ENCODE data around the gene ITPKB. TPM values are rescaled to one million over a fixed set of nuclear protein-coding genes. Genes with fewer than 3 reads are reported as not detected.

ITPKB gene
- total and polyA plus RNA-seq, 2 of the 13 experiments (the other 11 are each of a cell fraction or from before 2014, with no cell fraction given) = not detected

DNA sequence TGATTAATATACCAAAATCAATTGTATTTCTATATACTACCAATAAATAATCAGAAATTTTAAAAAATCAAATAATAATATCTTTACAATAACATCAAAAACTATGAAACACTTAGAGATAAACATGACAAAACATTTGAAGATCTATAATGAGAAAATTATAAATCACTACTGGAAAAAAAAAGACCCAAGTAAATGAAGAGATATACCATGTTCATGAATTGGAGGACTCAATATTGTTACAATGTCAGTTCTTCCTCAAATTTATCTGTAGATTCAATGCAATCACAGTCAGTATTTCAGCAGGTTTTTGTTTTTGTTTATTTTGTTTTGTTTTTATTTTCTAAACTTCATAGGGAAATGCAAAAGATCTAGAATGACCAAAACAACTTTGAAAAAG, 4.2 kb upstream of the ITPKB start:
- Histone ChIP-seq H3K36me3 (replicated peaks in 1 of 2; ENCODE audit: control insufficient read depth in 1 of 2, insufficient read depth in 2 of 2, low read length in 2 of 2) (no peaks in the 10 kb centered on the region), H3K4me2 (ENCODE audit: low read depth, low read length) (no peak overlapping the region), H3K4me3 (replicated peaks in 1 of 3; ENCODE audit: insufficient read depth in 1 of 3, low read depth in 2 of 3, low read length in 3 of 3) (no peak overlapping the region), H2AFZ (ENCODE audit: low read length) (no peak overlapping the region), H3K79me2 (ENCODE audit: insufficient read depth, low read length) (no peaks in the 10 kb centered on the region), H3K4me1 (ENCODE audit: insufficient read depth, low read length) (peaks cover 8% of the 10 kb centered on the region), H3K27ac (ENCODE audit: extremely low read length, insufficient read depth, low read length) (no peak overlapping the region), H3K9ac (ENCODE audit: insufficient read depth, low read depth, low read length) (no peak overlapping the region), H3K27me3 (ENCODE audit: control insufficient read depth in 1 of 2, insufficient read depth in 2 of 2, low read length in 2 of 2) (peaks cover 9 to 27% of the 10 kb centered on the region in 2 experiments), H4K20me1 (ENCODE audit: insufficient read depth, low read length) (no peaks in the 10 kb centered on the region), H3K9me3 (ENCODE audit: low read length) (peaks cover 7% of the 10 kb centered on the region)
- intact Hi-C loops (cut with micrococcal nuclease; ENCODE audit: unreplicated experiment) (no loop called here), in situ Hi-C loops (cut with HindIII; ENCODE audit: extremely low pct_ligation_motif_present, low pct_unique_long_range_greater_than_20kb) (no loop called here)
- CTCF ChIA-PET (ENCODE audit: low intra/inter-chr PET ratio, low total read pairs) = no interaction called here
- no peak for ATAC-seq
- TF ChIP-seq, protein P1, sequence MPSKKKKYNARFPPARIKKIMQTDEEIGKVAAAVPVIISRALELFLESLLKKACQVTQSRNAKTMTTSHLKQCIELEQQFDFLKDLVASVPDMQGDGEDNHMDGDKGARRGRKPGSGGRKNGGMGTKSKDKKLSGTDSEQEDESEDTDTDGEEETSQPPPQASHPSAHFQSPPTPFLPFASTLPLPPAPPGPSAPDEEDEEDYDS (CRISPR knock-in tag; IDR thresholded peaks at IDR 0.05) = no peak
- TF ChIP-seq, protein P2, sequence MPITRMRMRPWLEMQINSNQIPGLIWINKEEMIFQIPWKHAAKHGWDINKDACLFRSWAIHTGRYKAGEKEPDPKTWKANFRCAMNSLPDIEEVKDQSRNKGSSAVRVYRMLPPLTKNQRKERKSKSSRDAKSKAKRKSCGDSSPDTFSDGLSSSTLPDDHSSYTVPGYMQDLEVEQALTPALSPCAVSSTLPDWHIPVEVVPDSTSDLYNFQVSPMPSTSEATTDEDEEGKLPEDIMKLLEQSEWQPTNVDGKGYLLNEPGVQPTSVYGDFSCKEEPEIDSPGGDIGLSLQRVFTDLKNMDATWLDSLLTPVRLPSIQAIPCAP (CRISPR knock-in tag; IDR thresholded peaks at IDR 0.05; ENCODE audit: low read depth) = no peak
- TF ChIP-seq SMARCE1 (IDR thresholded peaks at IDR 0.05; ENCODE audit: borderline replicate concordance) = no peak
- no peak for TF ChIP-seq ZSCAN31 (CRISPR knock-in tag; IDR thresholded peaks at IDR 0.05; ENCODE audit: low read depth)
- no peak for TF ChIP-seq JUN (CRISPR knock-in tag; IDR thresholded peaks at IDR 0.05)
- POLR2A ChIA-PET = no interaction called here
- FAIRE-seq = no peak
- DNase-seq (ENCODE audit: low spot score) = no peak
- BruUV-seq (replicated peaks) = no TSS peak

DNA sequence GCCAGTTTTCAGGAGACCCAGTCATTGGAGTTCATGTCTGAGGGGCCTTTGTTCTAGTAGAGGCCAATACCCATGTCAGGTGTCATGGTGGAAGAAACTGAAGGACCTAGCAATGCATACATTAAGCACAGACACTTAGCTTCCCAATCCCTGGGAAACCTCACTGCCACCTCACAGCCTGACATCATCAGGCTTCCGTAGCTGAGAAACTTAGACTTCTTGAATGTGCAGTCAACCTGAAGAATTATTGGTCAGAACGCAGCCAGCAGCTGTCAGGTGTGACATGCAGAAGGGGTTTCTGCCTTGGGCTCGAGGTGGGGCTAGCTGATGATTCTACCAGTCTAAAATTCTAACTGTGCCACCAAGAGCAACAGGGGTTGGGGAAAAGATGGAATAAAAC, 1.9 kb upstream of the ITPKB start:
- no peak overlapping the region for H3K9ac ChIP-seq (ENCODE audit: insufficient read depth, low read depth, low read length)
- BruUV-seq (replicated peaks) = no TSS peak
- H3K4me2 ChIP-seq (ENCODE audit: low read depth, low read length) = no peak overlapping the region
- DNase-seq (ENCODE audit: low spot score) (no peak), ATAC-seq (no peak), FAIRE-seq (no peak)
- H3K27me3 ChIP-seq (ENCODE audit: control insufficient read depth in 1 of 2, insufficient read depth in 2 of 2, low read length in 2 of 2) = peaks cover 11 to 50% of the 10 kb centered on the region in 2 experiments
- intact Hi-C loops (cut with micrococcal nuclease; ENCODE audit: unreplicated experiment) (no loop called here), in situ Hi-C loops (cut with HindIII; ENCODE audit: extremely low pct_ligation_motif_present, low pct_unique_long_range_greater_than_20kb) (no loop called here)
- 0% methylated on average over 2 of the region's 3 CpGs for WGBS (ENCODE audit: low lambda C conversion rate)
- ChIA-PET CTCF (ENCODE audit: low intra/inter-chr PET ratio, low total read pairs) (no interaction called here), POLR2A (no interaction called here)
- H3K79me2 ChIP-seq (ENCODE audit: insufficient read depth, low read length) = no peaks in the 10 kb centered on the region
- H3K36me3 ChIP-seq (replicated peaks in 1 of 2; ENCODE audit: control insufficient read depth in 1 of 2, insufficient read depth in 2 of 2, low read length in 2 of 2) = no peaks in the 10 kb centered on the region
- no peak overlapping the region for H3K27ac ChIP-seq (ENCODE audit: extremely low read length, insufficient read depth, low read length)
- 0 out of 2 replicates have a peak, but pooled peaks cover 2% of the 10 kb centered on the region for H4K20me1 ChIP-seq (ENCODE audit: insufficient read depth, low read length)
- H3K9me3 ChIP-seq (ENCODE audit: low read length) = peaks cover 7% of the 10 kb centered on the region
- H2AFZ ChIP-seq (ENCODE audit: low read length) = no peak overlapping the region
- H3K4me1 ChIP-seq (ENCODE audit: insufficient read depth, low read length) = peaks cover 15% of the 10 kb centered on the region
- no peak overlapping the region for H3K4me3 ChIP-seq (replicated peaks in 1 of 3; ENCODE audit: insufficient read depth in 1 of 3, low read depth in 2 of 3, low read length in 3 of 3)
- TF ChIP-seq BCL6 (CRISPR knock-in tag; IDR thresholded peaks at IDR 0.05) (no peak), MZF1 (CRISPR knock-in tag; IDR thresholded peaks at IDR 0.05; ENCODE audit: borderline replicate concordance) (no peak), NCOA1 (CRISPR knock-in tag; IDR thresholded peaks at IDR 0.05) (no peak), NFIB (CRISPR knock-in tag; IDR thresholded peaks at IDR 0.05; ENCODE audit: borderline replicate concordance) (no peak), KAT2B (IDR thresholded peaks at IDR 0.05; ENCODE audit: borderline replicate concordance, low read depth, low read length) (no peak), POLR2AphosphoS2 (IDR thresholded peaks at IDR 0.05; ENCODE audit: low read depth, low read length) (no peak), ZNF546 (CRISPR knock-in tag; conservative IDR thresholded peaks at IDR 0.05) (no peak), ZNF33A (CRISPR knock-in tag; IDR thresholded peaks at IDR 0.05; ENCODE audit: borderline replicate concordance) (no peak), ARID2 (CRISPR knock-in tag; IDR thresholded peaks at IDR 0.05; ENCODE audit: borderline replicate concordance) (no peak), HNF4G (IDR thresholded peaks at IDR 0.05; ENCODE audit: borderline replicate concordance, low read depth, low read length) (no peak), HNF4G (CRISPR knock-in tag; IDR thresholded peaks at IDR 0.05; ENCODE audit: borderline replicate concordance, low read depth) (no peak), ZFX (CRISPR knock-in tag; IDR thresholded peaks at IDR 0.05; ENCODE audit: low read depth) (no peak), CENPT (CRISPR knock-in tag; IDR thresholded peaks at IDR 0.05; ENCODE audit: low read depth) (no peak), TCF7L2 (IDR thresholded peaks at IDR 0.05; ENCODE audit: low read depth, low read length) (no peak), NR2F2 (IDR thresholded peaks at IDR 0.05; ENCODE audit: borderline replicate concordance, low read depth) (no peak), ZNF33B (CRISPR knock-in tag; IDR thresholded peaks at IDR 0.05) (no peak), ZNF3 (CRISPR knock-in tag; IDR thresholded peaks at IDR 0.05) (no peak)
